NCI-H2196 (cell line): ENCODE results near the gene MOCS3.

Source experiments
- DNase-seq: peaks from one replicate; lab custom pipeline; 2025; ENCODE audit not compliant: unreplicated experiment; lab: John Stamatoyannopoulos, UW

MOCS3 gene, protein sequence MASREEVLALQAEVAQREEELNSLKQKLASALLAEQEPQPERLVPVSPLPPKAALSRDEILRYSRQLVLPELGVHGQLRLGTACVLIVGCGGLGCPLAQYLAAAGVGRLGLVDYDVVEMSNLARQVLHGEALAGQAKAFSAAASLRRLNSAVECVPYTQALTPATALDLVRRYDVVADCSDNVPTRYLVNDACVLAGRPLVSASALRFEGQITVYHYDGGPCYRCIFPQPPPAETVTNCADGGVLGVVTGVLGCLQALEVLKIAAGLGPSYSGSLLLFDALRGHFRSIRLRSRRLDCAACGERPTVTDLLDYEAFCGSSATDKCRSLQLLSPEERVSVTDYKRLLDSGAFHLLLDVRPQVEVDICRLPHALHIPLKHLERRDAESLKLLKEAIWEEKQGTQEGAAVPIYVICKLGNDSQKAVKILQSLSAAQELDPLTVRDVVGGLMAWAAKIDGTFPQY

GRCh38 chr20:50958615-50959542, at the start of gene MOCS3:
Gene MOCS3 (plus strand): TSS chr20:50958818. CDS start chr20:50958843, 25 bp downstream.
- peak; percentile 94 for DNase-seq

- DNase-seq = no peak
These were observed 49.2 kb upstream of the MOCS3 start for GRCh38 chr20:50909413-50909812.

DNA sequence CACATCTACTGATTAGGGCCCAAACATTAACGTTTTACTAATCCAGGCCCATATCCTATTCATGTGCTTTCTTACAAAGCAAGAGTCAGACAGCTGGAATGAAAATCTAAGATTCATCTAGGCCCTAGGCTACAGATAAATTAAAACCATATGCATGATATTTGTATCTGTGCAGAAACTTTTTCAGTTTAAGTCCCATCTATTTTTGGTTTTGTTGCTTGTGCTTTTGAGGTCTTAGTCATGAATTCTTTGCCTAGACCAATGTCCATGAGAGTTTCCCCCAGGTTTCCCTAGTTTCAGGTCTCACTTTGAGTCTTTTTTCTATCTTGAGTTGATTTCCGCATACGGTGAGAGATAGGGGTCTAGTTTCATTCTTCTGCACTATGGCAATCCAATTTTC, 47.6 kb upstream of the MOCS3 start:
- no peak for DNase-seq

GRCh38 chr20:50911716-50912115, 46.9 kb upstream of the MOCS3 start:
- DNase-seq = no peak

- DNase-seq = no peak
These were observed 44.8 kb upstream of the MOCS3 start for GRCh38 chr20:50913690-50914375.

GRCh38 chr20:50915424-50915823, 43.2 kb upstream of the MOCS3 start:
- no peak for DNase-seq

DNA sequence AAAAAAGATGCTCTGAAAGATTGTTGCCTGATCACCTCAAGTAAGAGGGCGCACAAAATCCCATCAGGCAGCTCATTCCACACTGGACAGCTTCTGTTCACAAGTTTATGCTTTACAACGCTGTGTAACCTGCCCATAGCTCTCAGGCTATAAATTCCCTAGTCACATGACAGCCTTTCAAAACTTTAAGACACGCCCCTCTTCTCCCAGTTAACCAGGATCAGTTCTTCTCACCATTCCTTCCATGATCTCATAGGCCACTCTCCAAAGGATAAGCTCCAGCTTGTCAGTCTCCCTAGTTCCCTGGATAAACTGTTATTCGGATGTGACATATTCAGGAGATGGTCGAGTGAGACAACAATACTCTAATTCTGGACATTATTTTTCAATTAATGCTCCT, 42.4 kb upstream of the MOCS3 start:
- no peak for DNase-seq

GRCh38 chr20:50916934-50917333, 41.7 kb upstream of the MOCS3 start:
- DNase-seq = no peak

- DNase-seq = no peak
These were observed 40.2 kb upstream of the MOCS3 start for GRCh38 chr20:50918403-50918802.

- no peak for DNase-seq
These were observed 39.1 kb upstream of the MOCS3 start for GRCh38 chr20:50919567-50919966.

DNA sequence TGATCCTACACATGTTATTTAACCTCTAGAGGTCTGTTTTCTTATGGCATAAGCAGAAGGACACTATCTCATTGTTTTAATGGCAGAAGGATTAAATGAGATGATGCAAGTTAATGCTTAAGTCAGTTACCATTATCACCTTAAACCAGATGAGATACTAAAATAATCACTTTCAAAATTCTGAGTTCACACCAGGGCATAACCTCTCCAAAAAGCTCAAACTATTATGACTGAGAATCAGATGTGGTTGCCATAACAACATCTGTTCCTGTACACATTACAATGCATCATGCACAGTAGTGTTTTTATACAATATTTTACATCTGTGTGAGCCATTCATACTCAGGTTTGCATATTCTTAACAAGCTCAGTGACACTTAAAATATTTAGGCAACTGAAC, 37.6 kb upstream of the MOCS3 start:
- no peak for DNase-seq

GRCh38 chr20:50921803-50922501, 36.7 kb upstream of the MOCS3 start:
- no peak for DNase-seq

DNA sequence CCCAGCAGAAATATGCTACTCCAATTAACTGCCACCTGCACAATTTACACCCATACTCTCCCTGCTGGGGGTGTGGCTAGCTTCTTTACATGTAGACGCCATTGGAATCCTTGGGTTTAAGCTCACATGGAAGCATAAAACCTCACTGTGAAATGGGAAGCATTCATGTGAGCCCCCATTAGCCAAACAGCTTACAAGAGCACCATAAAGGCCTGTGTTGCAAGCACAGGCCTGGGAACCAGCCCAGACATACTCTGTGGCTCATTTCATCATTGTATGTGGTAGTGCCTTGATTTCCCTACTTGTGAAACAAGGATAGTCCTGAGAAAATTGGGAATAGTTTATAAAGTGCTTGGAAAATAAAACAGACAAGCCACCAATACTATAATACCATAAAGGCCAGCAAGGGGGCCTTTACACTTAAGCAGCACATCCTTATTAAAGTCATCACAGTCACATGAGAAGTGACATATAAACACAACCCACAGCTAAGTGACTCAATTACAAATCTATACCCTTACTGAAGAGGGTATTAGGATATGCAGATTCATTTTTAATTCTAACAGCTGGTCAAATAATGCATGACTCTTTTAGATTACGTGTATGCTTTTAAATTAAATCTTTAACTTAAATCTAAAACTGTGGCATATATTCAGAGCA, 34.2 kb upstream of the MOCS3 start:
- no peak for DNase-seq

- no peak for DNase-seq
These were observed 32.1 kb upstream of the MOCS3 start for GRCh38 chr20:50926530-50926929.

GRCh38 chr20:50928469-50928868, 30.1 kb upstream of the MOCS3 start:
- no peak for DNase-seq

DNA sequence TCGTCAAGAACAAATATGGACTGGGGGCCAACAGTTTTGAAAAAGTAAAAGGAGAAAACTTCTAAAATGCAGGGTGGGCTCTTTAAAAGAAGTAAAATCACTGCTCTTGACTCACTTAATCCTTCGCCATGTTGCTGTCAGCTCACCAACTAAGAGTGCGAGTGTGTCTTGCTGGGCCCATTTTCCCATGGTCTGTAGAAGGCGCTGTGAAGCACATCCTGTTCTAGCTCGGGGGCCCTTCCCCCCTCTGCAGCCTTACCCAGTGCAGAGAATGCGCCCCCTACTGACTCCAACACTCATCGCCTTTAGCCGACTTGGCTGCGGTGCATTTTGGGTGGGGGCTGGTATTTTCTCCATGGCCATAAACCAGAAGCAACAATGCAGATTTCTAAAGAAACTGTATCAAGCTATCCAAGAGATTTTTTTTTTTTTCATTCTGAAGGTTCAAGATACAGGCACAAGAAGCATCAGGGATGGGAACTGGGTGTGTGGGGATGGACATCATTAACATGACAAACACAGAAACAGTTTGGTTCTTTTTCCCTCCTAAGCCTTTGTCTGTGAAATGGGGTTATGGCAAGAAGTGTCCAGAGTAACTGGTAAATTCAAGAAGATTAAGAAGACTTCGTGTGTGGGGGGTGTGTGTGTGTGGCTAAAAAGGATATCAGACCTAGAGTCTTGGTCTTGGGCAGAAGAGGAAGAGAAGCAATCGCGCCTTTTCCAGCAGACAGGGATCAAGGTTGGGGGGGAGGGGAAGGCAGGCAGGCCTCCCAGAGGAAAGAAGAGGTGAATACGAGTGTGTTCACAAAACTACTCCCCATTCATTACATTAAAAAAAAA, 29.1 kb upstream of the MOCS3 start:
- peak; percentile 93 for DNase-seq

DNA sequence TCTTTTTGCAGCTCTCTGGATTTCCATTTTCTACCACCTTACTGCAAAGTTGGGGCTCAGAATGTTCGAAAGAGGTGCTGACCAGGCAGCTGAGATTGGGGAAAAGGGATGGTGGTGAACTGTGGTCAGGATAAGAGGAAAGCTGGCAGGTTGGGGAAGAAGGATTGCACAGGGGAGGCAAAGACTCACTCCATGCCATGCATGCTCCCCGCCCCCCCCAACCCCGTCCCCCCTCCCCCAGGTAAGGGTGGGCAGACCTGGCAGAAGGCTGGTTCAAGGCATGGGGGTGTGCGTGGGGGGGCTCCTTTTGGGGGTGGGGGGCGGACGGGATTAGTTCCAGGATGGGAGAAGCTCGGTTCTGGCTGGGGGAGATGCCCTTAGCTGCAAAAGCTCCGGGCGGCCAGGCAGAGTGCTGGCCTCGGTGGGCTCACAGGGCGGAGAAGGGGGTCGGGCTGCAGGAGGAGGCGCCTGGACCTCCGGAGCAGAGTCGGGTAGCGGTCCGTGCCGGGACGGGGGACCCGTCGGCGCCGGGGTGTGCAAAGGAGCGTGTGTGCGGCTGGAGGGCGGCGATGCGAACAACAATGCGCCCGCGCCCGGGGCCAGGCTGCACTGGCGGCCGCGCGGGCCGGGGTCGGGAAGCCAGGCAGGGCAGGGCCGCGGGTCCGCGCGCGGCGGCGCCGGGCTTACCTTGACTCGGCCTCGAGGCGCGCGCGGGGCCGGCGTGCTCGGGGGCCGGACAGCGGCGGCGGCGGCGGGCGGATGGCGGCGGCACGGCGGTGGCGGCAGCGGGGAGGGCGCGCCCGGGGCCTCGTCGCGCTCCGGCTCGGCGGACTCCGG, 28.3 kb upstream of the MOCS3 start:
- no peak for DNase-seq

DNA sequence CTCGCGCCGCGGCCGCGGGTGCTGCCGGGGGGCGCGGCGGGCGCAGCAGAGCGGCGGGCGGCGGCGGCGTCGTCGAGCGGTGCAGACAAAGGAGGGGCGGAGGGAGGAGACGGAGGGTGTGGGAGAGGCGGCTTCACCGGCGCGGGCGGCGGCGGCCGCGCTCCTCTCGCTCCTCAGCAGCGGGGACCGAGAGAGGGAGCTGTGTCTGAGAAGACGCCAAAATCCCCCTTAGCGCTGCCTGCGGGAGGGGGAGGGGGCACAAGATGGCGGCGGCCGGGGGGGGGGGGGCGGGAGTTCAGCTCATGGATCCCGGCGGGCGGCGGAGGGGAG, 27.7 kb upstream of the MOCS3 start:
- DNase-seq = no peak
